ENCODE measurements around the gene TPSG1. TPM values are rescaled to one million over a fixed set of nuclear protein-coding genes. Genes with fewer than 3 reads are reported as not detected.

The TPSG1 gene
- total and polyA plus RNA-seq, 2 of the 13 experiments (the other 11 are each of a cell fraction or from before 2014, with no cell fraction given), result not detected

- ChIA-PET POLR2A (interaction anchor here (0.6 kb wide), 1 partner anchor 38 kb away, joined by 3 read pairs; no protein-coding TSS in a partner anchor), CTCF (ENCODE audit: low intra/inter-chr PET ratio, low total read pairs) (no interaction called here)
- no TSS peak for BruUV-seq (replicated peaks)
- Histone ChIP-seq H3K79me2 (ENCODE audit: insufficient read depth, low read length) (no peaks in the 10 kb centered on the region), H4K20me1 (ENCODE audit: insufficient read depth, low read length) (peaks cover 15% of the 10 kb centered on the region; the same call in 1 of the 2 replicates), H3K27me3 (ENCODE audit: control insufficient read depth in 1 of 2, insufficient read depth in 2 of 2, low read length in 2 of 2) (peaks cover 0 to 71% of the 10 kb centered on the region in 2 experiments), H3K36me3 (replicated peaks in 1 of 2; ENCODE audit: control insufficient read depth in 1 of 2, insufficient read depth in 2 of 2, low read length in 2 of 2) (no peaks in the 10 kb centered on the region), H3K9ac (ENCODE audit: insufficient read depth, low read depth, low read length) (no peak overlapping the region), H3K4me1 (ENCODE audit: insufficient read depth, low read length) (peaks cover 30% of the 10 kb centered on the region), H3K4me2 (ENCODE audit: low read depth, low read length) (no peak overlapping the region), H3K9me3 (ENCODE audit: low read length) (no peaks in the 10 kb centered on the region), H3K27ac (ENCODE audit: extremely low read length, insufficient read depth, low read length) (no peak overlapping the region), H2AFZ (ENCODE audit: low read length) (no peak overlapping the region), H3K4me3 (replicated peaks in 1 of 3; ENCODE audit: insufficient read depth in 1 of 3, low read depth in 2 of 3, low read length in 3 of 3) (no peak overlapping the region)
- no peak for TF ChIP-seq HNF1A (IDR thresholded peaks at IDR 0.05; ENCODE audit: low read depth)
- no peak for TF ChIP-seq HNF1A (CRISPR knock-in tag; IDR thresholded peaks at IDR 0.05; ENCODE audit: borderline replicate concordance)
- peak; percentile 95 for TF ChIP-seq ZKSCAN1 (IDR thresholded peaks at IDR 0.05; ENCODE audit: low read length)
- ATAC-seq (no peak), FAIRE-seq (no peak), DNase-seq (ENCODE audit: low spot score) (no peak)
- intact Hi-C loops (cut with micrococcal nuclease; ENCODE audit: unreplicated experiment) (no loop called here), in situ Hi-C loops (cut with HindIII; ENCODE audit: extremely low pct_ligation_motif_present, low pct_unique_long_range_greater_than_20kb) (no loop called here)
- 30% methylated on average over 2 of the region's 14 CpGs for WGBS (ENCODE audit: low lambda C conversion rate)
Measured at GRCh38 chr16:1173788-1174451, 51.1 kb downstream of the TPSG1 start.

GRCh38 chr16:1172651-1173050 is 52.4 kb downstream of the TPSG1 start:
- no TSS peak for BruUV-seq (replicated peaks)
- H3K4me3 ChIP-seq (replicated peaks in 1 of 3; ENCODE audit: insufficient read depth in 1 of 3, low read depth in 2 of 3, low read length in 3 of 3), result no peak overlapping the region
- FAIRE-seq (no peak), DNase-seq (ENCODE audit: low spot score) (no peak), ATAC-seq (no peak)
- intact Hi-C loops (cut with micrococcal nuclease; ENCODE audit: unreplicated experiment) (no loop called here), in situ Hi-C loops (cut with HindIII; ENCODE audit: extremely low pct_ligation_motif_present, low pct_unique_long_range_greater_than_20kb) (no loop called here)
- no peak overlapping the region for H2AFZ ChIP-seq (ENCODE audit: low read length)
- peaks cover 15% of the 10 kb centered on the region; the same call in 1 of the 2 replicates for H4K20me1 ChIP-seq (ENCODE audit: insufficient read depth, low read length)
- WGBS (ENCODE audit: low lambda C conversion rate), result 67% methylated on average over 1 of the region's 13 CpGs
- no peak overlapping the region for H3K27ac ChIP-seq (ENCODE audit: extremely low read length, insufficient read depth, low read length)
- no peaks in the 10 kb centered on the region for H3K36me3 ChIP-seq (replicated peaks in 1 of 2; ENCODE audit: control insufficient read depth in 1 of 2, insufficient read depth in 2 of 2, low read length in 2 of 2)
- ChIA-PET POLR2A (no interaction called here), CTCF (ENCODE audit: low intra/inter-chr PET ratio, low total read pairs) (no interaction called here)
- no peak overlapping the region for H3K9ac ChIP-seq (ENCODE audit: insufficient read depth, low read depth, low read length)
- no peaks in the 10 kb centered on the region for H3K79me2 ChIP-seq (ENCODE audit: insufficient read depth, low read length)
- no peak overlapping the region for H3K4me2 ChIP-seq (ENCODE audit: low read depth, low read length)
- peaks cover 2 to 72% of the 10 kb centered on the region in 2 experiments for H3K27me3 ChIP-seq (ENCODE audit: control insufficient read depth in 1 of 2, insufficient read depth in 2 of 2, low read length in 2 of 2)
- no peaks in the 10 kb centered on the region for H3K9me3 ChIP-seq (ENCODE audit: low read length)
- H3K4me1 ChIP-seq (ENCODE audit: insufficient read depth, low read length), result peaks cover 30% of the 10 kb centered on the region
- TF ChIP-seq NR2F6 (IDR thresholded peaks at IDR 0.05), result no peak
- no peak for TF ChIP-seq NR2F6 (CRISPR knock-in tag; IDR thresholded peaks at IDR 0.05)
- no peak for TF ChIP-seq HDAC1 (CRISPR knock-in tag; IDR thresholded peaks at IDR 0.05)
- TF ChIP-seq ZNF780A (CRISPR knock-in tag; IDR thresholded peaks at IDR 0.05), result no peak
- no peak for TF ChIP-seq AGO1 (IDR thresholded peaks at IDR 0.05; ENCODE audit: low read depth, low read length, poor library complexity, severe bottlenecking)
- TF ChIP-seq NR1H2 (CRISPR knock-in tag; IDR thresholded peaks at IDR 0.05; ENCODE audit: borderline replicate concordance, low read depth), result no peak
- TF ChIP-seq MXD1 (CRISPR knock-in tag; IDR thresholded peaks at IDR 0.05), result no peak
- no peak for TF ChIP-seq TCF12 (IDR thresholded peaks at IDR 0.05)
- no peak for TF ChIP-seq TCF12 (CRISPR knock-in tag; IDR thresholded peaks at IDR 0.05)
- TF ChIP-seq KLF11 (CRISPR knock-in tag; IDR thresholded peaks at IDR 0.05), result no peak
- TF ChIP-seq TCF7L2 (IDR thresholded peaks at IDR 0.05; ENCODE audit: low read depth, low read length), result no peak
- no peak for TF ChIP-seq KDM3A (CRISPR knock-in tag; IDR thresholded peaks at IDR 0.05; ENCODE audit: low read depth)
- TF ChIP-seq CREBL2 (CRISPR knock-in tag; IDR thresholded peaks at IDR 0.05; ENCODE audit: borderline replicate concordance), result no peak

All from HepG2 (cell line).